OCI-M1 (cell line): ENCODE data around the gene FXYD1.
"Not testable (repeated sequence)": the region's sequence is repeated elsewhere in the genome, so short reads cannot be mapped to it uniquely, and the experiment has no call there.

Experiments used
- DNase-seq: peaks from one replicate; lab custom pipeline; 2025; lab: John Stamatoyannopoulos, UW

Gene FXYD1

DNA sequence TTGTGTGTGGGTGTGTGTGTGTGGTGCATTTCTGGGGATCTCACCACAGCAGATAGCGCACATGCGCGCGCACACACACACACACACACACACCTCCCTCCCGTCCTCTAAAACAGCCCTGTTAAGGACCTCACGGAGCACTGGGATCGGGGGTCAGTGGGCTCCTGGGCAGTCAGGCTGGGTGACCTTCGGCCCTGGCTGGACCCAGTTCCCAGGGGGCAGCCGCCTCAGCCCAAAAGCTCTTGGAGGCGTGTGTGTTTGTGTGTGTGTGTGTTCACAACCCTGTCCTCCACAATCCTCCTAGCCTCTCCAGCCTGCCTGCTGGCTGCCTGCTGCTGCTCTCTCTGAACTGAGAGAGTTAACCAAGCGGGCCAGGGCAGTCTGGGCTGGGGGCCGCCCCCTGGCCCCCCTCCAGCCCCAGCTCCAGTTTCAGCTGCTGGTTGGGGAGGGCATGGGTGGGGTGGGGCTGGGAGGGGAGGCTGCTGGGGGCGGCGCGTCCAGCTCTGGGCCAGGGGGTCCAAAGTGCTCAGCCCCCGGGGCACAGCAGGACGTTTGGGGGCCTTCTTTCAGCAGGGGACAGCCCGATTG lies at the start of gene FXYD1:
Gene FXYD1, plus strand, starts transcription at position 520 of the 588 bp plus-strand sequence. CDS start 1,256 bp downstream, outside the sequence.
- no peak for DNase-seq

DNA sequence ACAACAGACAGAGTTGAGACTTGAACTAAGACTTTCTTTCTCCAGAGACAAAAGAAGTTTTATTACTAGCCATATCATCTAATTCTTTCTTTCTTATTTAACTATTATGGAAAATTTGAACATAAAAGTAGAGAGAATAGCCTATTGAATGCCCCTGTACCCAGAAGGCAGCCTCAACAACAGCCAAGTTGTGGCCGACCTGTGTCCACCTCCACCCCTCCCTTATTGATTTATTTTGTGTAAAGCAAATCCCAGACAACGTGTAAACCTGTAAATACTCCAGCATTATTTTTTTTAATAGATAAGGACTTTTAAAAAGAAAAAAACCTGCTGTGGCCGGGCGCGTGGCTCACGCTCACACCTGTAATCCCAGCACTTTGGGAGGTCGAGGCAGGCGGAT lies 49.1 kb upstream of the FXYD1 start:
- no peak for DNase-seq

- no peak for DNase-seq
These were observed 48.5 kb upstream of the FXYD1 start for GRCh38 chr19:35090160-35090505.

DNA sequence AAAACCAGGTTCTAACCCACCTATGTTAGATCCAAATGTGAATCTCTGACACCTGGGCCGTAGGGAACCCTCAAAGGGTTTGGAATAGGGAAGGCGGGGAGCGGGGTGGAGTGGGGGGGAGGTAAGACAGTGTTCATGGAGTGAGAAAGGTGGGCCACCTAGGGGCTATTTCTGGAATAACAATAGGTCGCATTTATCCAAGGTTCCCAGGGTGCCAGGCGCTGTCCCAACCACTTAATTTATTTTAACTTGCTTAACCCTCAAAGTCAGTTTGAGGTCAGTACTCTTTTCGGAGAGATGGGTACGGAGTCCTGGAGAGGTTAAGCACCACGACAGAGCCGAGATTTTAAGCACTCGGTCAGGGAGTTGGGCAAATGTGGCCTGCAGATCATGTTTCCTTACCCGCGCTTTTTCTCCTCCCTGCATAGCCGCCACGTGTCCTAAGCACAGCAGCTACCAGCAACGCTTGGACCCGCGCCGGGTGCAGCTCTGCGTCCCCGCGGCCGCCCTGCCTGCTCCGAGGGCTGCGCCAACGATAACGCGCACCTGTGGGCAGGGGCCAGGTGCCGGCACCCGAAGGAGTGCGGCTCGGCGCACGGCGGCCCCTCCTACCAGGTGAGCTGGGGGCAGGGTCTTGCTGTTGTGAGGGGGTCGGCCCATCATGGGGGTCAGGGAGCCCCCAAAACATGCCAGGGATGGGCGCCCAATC lies 48.0 kb upstream of the FXYD1 start:
- peak; percentile 56 for DNase-seq

GRCh38 chr19:35093430-35093829 lies 45.2 kb upstream of the FXYD1 start:
- no peak for DNase-seq

DNA sequence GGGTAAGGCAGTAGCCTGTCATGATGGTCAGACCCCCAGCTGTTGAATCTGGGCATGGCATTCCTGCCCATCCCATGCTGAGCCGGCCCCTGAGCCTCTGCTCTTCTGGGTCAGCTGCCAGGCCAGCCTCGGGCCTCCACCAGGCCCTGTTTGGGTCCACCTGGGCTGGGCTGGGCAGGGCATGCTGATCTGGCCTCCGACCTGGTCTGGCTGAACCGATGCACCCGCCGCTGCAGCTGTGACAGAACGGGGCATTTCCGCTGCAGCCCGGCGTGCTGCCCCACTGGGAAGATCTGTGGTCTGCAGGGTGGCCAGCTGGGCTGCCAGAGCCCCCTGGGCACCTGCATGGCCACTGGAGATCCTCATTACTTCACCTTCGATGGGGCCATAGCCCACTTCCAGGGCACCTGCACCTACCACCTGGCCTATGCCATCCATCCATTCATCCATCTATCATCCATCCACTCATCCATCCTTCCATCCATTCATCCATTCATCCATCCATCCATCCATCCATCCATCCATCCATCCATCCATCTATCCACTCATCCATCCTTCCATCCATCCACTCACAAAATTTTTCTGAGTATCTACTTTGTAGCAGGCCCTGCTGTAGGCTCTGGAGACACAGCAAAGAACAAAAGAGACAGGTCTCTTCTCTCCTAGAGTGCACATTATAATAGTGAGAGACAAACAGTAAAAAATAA lies 44.5 kb upstream of the FXYD1 start:
- no peak for DNase-seq

DNA sequence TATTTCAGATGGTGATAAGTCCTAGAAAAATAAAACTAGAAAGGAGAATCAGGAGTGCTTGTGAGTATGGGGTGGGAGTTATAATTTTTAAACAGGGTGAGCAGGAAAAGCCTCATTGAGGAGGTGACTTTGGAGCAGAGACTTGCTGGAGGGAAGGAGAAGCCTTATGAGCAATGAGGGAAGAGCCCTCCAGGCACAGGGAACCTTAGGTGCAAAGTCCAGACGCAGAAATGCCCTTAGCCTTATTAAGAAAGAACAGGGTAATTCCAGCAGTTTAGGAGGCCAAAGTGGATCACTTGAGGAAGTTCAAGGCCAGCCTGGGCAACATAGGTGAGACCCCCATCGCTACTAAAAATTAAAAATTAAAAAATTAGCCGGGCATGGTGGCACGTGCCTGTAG lies 44.0 kb upstream of the FXYD1 start:
- DNase-seq: no peak

GRCh38 chr19:35095667-35096368 lies 42.8 kb upstream of the FXYD1 start:
- DNase-seq: no peak

GRCh38 chr19:35098413-35099049 lies 40.1 kb upstream of the FXYD1 start:
- DNase-seq: no peak

- DNase-seq: no peak
These were observed 39.3 kb upstream of the FXYD1 start for GRCh38 chr19:35099155-35099896.

DNA sequence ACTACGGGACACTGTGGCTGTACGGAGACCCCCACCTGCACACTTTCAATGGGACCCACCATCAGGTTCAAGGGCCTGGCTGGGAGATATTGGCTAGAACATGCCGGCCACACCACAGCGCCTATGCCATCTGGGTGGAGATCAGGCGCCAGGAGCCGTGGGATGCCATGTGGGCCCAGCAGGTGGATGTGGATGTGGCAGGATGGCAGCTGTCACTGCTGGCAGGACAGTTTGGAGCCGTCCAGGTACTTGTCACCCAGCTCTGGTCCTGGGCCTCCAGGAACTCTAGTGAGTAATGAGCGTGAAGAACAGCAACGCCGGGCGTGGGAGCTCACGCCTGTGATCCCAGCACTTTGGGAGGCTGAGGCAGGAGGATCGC lies 38.7 kb upstream of the FXYD1 start:
- no peak for DNase-seq

- DNase-seq: no peak
These were observed 37.8 kb upstream of the FXYD1 start for GRCh38 chr19:35100588-35101533.

- not testable (repeated sequence) for DNase-seq
These were observed 36.7 kb upstream of the FXYD1 start for GRCh38 chr19:35101949-35102348.

GRCh38 chr19:35103614-35104013 lies 35.0 kb upstream of the FXYD1 start:
- DNase-seq: not testable (repeated sequence)

- no peak for DNase-seq
These were observed 34.3 kb upstream of the FXYD1 start for GRCh38 chr19:35104361-35104760.

DNA sequence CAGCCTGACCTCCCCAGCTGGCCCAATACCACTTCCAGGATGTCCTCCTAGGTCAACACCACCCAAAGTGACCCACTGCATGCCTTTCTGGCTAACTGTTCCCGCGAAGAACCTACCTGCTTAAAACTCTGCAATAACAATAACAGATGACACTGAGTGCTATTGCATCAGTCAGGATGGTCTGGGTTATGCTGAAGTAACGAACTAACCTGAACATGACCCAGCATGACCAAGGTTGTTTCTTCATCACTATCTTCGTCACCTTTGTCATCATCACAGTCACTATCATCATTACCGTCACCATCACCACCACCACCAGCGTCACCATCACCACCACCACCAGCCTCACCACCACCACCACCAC lies 33.6 kb upstream of the FXYD1 start:
- DNase-seq: no peak

GRCh38 chr19:35105411-35106290 lies 33.0 kb upstream of the FXYD1 start:
- DNase-seq: no peak

GRCh38 chr19:35106291-35106583 lies 32.4 kb upstream of the FXYD1 start:
- no peak for DNase-seq

DNA sequence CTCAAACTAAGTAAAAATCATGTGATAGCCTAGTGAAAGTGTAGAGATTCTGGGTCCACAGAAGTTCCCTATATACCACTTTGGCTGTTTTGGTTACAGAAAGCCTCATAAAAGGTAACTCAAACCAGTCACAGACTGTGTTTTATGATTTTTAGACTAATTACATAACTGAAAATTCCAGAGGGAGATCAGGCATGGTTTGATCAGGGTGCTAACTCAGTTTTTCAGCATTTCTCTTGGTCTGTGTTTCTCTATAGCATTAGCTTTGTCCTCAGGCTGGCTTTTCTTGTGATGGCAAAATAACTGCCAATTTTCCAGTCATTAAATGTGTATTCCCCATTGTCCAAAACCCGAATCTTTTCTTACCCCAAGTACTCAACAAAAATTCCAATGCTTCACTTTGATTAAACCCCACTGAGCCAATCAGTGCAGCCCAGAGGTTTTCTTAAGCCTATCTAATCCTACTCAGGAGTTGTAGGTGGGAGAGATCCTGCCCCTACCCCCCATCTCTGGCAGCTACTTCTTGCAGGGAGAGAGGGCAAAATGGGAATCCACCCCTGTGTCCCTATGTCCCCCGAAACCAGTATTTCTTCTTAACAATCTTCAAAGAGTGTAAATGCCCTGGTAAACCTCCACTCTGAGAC lies 31.6 kb upstream of the FXYD1 start:
- no peak for DNase-seq
